Liver (tissue), 9 donors: Measurements from ENCODE around the gene ZC3H8. TPM values are rescaled to one million over a fixed set of nuclear protein-coding genes. Genes with fewer than 3 reads are reported as not detected.
A peak's percentile ranks its signal among the peaks of the same experiment; 100 is the strongest.

Experiments used
- DNase-seq: peaks from one replicate; pipeline ENCODE4 v3.0.0-alpha.2; 2017; ENCODE audit warnings: low spot score
- H3K27ac ChIP-seq, 2 donors: one replicate each; pipeline ENCODE4 v1.7.0; 2013; ENCODE audit warnings: inconsistent platforms in 2 of 2, low read length in 2 of 2, control low read depth in 1 of 2, low read depth in 1 of 2, mild to moderate bottlenecking in 1 of 2
- H3K27me3 ChIP-seq, 4 donors: one replicate each; pipeline versions ENCODE4 v1.6.1 to v1.7.0; 2013; ENCODE audit warnings: low read length in 3 of 4, inconsistent platforms in 1 of 4, mild to moderate bottlenecking in 1 of 4, moderate library complexity in 1 of 4; ENCODE audit not compliant: control insufficient read depth in 4 of 4, insufficient read depth in 4 of 4
- H3K36me3 ChIP-seq, 4 donors: one replicate each; pipeline versions ENCODE4 v1.6.1 to v1.7.0; 2013; ENCODE audit warnings: low read length in 3 of 4, mild to moderate bottlenecking in 3 of 4, low read depth in 1 of 4, moderate library complexity in 1 of 4; ENCODE audit not compliant: control insufficient read depth in 4 of 4, insufficient read depth in 3 of 4
- H3K4me1 ChIP-seq, 4 donors: one replicate each; pipeline versions ENCODE4 v1.6.1 to v1.7.0; 2013; ENCODE audit warnings: low read length in 3 of 4, mild to moderate bottlenecking in 3 of 4, moderate library complexity in 1 of 4; ENCODE audit not compliant: control insufficient read depth in 4 of 4, insufficient read depth in 4 of 4
- H3K4me3 ChIP-seq, 3 donors: one replicate each; pipeline versions ENCODE4 v1.6.1 to v1.7.0; 2013; ENCODE audit warnings: low read length in 3 of 3, control low read depth in 1 of 3, low read depth in 1 of 3, mild to moderate bottlenecking in 1 of 3
- H3K9ac ChIP-seq, 2 donors: one replicate each; pipeline ENCODE4 v1.7.0; 2013; ENCODE audit warnings: low read length in 2 of 2, mild to moderate bottlenecking in 2 of 2, moderate library complexity in 2 of 2, control low read depth in 1 of 2, low read depth in 1 of 2
- H3K9me3 ChIP-seq, 4 donors: one replicate each; pipeline versions ENCODE4 v1.6.1 to v1.7.0; 2013; ENCODE audit warnings: low read length in 3 of 4; ENCODE audit not compliant: control insufficient read depth in 4 of 4
- EGR1 ChIP-seq, 2 donors: IDR thresholded peaks; 2 replicates each; pipeline ENCODE4 v1.6.1; 2016 to 2018; ENCODE audit warnings: antibody characterized with exemption in 2 of 2, low read depth in 2 of 2
- FOXA1 ChIP-seq: IDR thresholded peaks from 2 replicates; pipeline ENCODE4 v1.6.1; 2016; ENCODE audit warnings: antibody characterized with exemption
- HNF4A ChIP-seq, 2 donors: conservative IDR thresholded peaks; 2 replicates each; pipeline ENCODE4 v1.6.1; 2016; ENCODE audit warnings: antibody characterized with exemption in 2 of 2, mild to moderate bottlenecking in 2 of 2
- JUND ChIP-seq, 2 donors: IDR thresholded peaks; 2 replicates each; pipeline ENCODE4 v1.6.1; 2016; ENCODE audit warnings: antibody characterized with exemption in 2 of 2
- NR2F2 ChIP-seq: IDR thresholded peaks from 2 replicates; pipeline ENCODE4 v1.6.1; 2016; ENCODE audit warnings: antibody characterized with exemption
- RAD21 ChIP-seq, 2 donors: IDR thresholded peaks; 2 replicates each; pipeline ENCODE4 v1.6.1; 2016; ENCODE audit warnings: antibody characterized with exemption in 2 of 2, mild to moderate bottlenecking in 2 of 2
- RXRA ChIP-seq, 2 donors: IDR thresholded peaks; 2 replicates each; pipeline ENCODE4 v1.6.1; 2017 to 2018; ENCODE audit warnings: antibody characterized with exemption in 2 of 2, mild to moderate bottlenecking in 1 of 2
- TAF1 ChIP-seq: conservative IDR thresholded peaks from 2 replicates; pipeline ENCODE4 v1.6.1; 2016; ENCODE audit warnings: antibody characterized with exemption, mild to moderate bottlenecking
- YY1 ChIP-seq: IDR thresholded peaks from 2 replicates; pipeline ENCODE4 v1.6.1; 2016; ENCODE audit warnings: antibody characterized with exemption, mild to moderate bottlenecking
- WGBS: extraction: QIAGEN DNeasy Blood & Tissue Kit; methylation state at CpG from one replicate; pipeline ENCODE4 v1.1.7; 2013; 5-methylcytosine and 5-hydroxymethylcytosine counted together
- polyA plus RNA-seq, 2 donors: library from polyadenylated mRNA; stranded (reverse) in 1 of 2; unstranded in 1 of 2; fragments of 200-250 nt in 1 of 2; fragments of >200 nt in 1 of 2; fragmentation: Nextera tagmentation in 1 of 2; extraction: Ambion mirVana in 1 of 2; gene quantifications; one replicate each; pipeline versions ENCODE4 v1.2.1 to v1.2.3, GENCODE V29; 2013 to 2015
- total RNA-seq, 2 donors: library from RNA; depleted of rRNA; stranded (reverse); fragments of >200 nt; gene quantifications; one replicate each; pipeline ENCODE4 v1.2.3, GENCODE V29; 2014
- TF ChIP-seq, protein P1 (sequence below): fragments of 150-350 bp; IDR thresholded peaks from 2 replicates; pipeline ENCODE4 v1.5.1; 2017; ENCODE audit warnings: improper control_type of control experiment, low read depth, low read length; ENCODE audit not compliant: missing input control
- TF ChIP-seq, protein P2 (sequence below): IDR thresholded peaks from 2 replicates; pipeline ENCODE4 v1.6.1; 2016; ENCODE audit warnings: antibody characterized with exemption
- TF ChIP-seq, protein P3 (sequence below): IDR thresholded peaks from 2 replicates; pipeline ENCODE4 v1.6.1; 2016; ENCODE audit warnings: antibody characterized with exemption
- TF ChIP-seq, protein P4 (sequence below): IDR thresholded peaks from 2 replicates; pipeline ENCODE4 v1.6.1; 2016; ENCODE audit warnings: antibody characterized with exemption
- TF ChIP-seq, protein P5 (sequence below): IDR thresholded peaks from 2 replicates; pipeline ENCODE4 v1.6.1; 2016; ENCODE audit warnings: antibody characterized with exemption, mild to moderate bottlenecking
- donor health status: healthy.
- donor health status: healthy.
- donor health status: healthy.
- donor health status: healthy.
- donor health status: healthy.

ZC3H8 gene
- total and polyA plus RNA-seq, 4 donors = 2.4 to 8.9 (median 6.5) TPM

DNA sequence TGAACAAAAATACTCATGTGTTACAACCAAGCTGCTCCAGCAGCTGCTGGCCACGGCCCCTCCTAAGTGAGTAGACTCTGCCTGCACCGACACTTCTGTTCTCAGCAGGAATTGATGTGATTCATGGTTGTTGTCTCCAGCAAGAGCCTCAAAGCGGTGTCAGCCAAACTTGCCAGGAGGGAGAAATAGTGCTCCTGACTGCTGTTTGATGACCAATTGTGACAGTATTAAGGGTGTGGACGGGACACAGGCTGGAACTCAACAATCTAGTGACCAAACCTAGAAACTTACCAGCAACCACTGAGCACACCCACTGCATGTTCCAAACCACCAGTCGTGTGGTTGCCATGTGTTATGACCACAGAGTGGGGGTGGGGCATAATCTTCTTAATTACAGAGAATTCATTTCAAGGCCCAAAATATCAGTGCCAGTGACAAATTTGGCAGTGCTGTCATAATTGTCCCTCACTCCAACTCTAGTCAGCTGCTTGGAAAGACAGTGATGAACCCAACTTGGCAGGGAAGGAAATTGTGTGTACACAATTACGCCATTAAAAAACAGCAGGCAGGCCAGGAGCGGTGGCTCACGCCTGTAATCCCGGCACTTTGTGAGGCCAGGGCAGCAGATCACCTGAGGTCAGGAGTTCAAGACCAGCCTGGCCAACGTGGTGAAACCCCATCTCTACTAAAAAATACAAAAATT lies 86.3 kb downstream of the ZC3H8 start:
- DNase-seq = no peak
- Histone ChIP-seq H3K4me1 (peaks cover 0 to 4% (median 2%) of the 10 kb centered on the region in 4 donors), H3K27ac (no peak overlapping the region), H3K27me3 (no peaks in the 10 kb centered on the region), H3K36me3 (no peaks in the 10 kb centered on the region), H3K9ac (no peak overlapping the region), H3K9me3 (no peaks in the 10 kb centered on the region), H3K4me3 (no peak overlapping the region)
- 65% methylated on average over 10 of the region's 10 CpGs for WGBS
- TF ChIP-seq HNF4A (conservative IDR thresholded peaks at IDR 0.05) = peak in 1 of 2 donors; percentile 20
- no peak for TF ChIP-seq EGR1 (IDR thresholded peaks at IDR 0.05; ENCODE audit: low read depth in 2 of 2)
- TF ChIP-seq RXRA (IDR thresholded peaks at IDR 0.05) = peak; percentile 27 to 67
- TF ChIP-seq, protein P1, sequence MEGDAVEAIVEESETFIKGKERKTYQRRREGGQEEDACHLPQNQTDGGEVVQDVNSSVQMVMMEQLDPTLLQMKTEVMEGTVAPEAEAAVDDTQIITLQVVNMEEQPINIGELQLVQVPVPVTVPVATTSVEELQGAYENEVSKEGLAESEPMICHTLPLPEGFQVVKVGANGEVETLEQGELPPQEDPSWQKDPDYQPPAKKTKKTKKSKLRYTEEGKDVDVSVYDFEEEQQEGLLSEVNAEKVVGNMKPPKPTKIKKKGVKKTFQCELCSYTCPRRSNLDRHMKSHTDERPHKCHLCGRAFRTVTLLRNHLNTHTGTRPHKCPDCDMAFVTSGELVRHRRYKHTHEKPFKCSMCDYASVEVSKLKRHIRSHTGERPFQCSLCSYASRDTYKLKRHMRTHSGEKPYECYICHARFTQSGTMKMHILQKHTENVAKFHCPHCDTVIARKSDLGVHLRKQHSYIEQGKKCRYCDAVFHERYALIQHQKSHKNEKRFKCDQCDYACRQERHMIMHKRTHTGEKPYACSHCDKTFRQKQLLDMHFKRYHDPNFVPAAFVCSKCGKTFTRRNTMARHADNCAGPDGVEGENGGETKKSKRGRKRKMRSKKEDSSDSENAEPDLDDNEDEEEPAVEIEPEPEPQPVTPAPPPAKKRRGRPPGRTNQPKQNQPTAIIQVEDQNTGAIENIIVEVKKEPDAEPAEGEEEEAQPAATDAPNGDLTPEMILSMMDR = no peak

DNA sequence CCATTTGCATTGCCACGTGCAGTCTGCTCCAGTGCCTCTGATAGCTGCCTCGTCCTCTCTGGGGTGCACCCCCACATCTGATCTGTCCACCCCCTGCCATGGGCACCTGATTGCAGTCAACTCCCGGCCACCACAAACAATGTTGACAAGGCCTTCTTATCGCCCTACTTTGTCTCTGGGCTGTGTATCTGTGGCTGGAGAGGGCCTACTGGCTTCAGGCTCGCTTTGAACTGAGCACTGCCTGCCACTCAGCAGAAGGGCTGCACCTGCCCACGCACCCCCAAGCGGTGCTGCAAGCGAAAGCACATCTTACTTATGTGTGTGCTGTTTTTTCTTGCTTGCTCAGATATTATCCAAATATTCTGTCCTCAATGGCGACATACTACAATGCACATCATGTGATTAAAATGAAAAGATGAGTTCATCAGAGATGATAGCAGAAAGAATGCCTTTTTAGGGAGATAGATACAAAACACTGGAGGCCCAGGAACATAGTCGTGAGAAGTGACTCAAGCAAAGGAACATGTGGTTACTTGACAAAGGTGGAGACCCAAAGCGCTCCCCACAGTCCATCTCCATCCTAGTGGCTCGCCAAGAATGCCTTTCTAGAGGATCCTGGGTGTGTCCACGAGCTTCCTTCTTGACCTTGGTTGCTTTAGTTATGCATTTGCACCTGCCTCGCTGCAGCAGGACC lies 87.9 kb downstream of the ZC3H8 start:
- DNase-seq = no peak
- H3K27me3 ChIP-seq = no peaks in the 10 kb centered on the region
- no peak overlapping the region for H3K9ac ChIP-seq
- no peaks in the 10 kb centered on the region for H3K36me3 ChIP-seq
- H3K4me3 ChIP-seq = no peak overlapping the region
- TF ChIP-seq, protein P2, sequence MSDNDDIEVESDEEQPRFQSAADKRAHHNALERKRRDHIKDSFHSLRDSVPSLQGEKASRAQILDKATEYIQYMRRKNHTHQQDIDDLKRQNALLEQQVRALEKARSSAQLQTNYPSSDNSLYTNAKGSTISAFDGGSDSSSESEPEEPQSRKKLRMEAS = no peak
- TF ChIP-seq NR2F2 = no peak
- no peak for TF ChIP-seq TAF1
- TF ChIP-seq JUND (IDR thresholded peaks at IDR 0.05) = no peak
- TF ChIP-seq, protein P1 = no peak
- no peak for TF ChIP-seq EGR1 (IDR thresholded peaks at IDR 0.05; ENCODE audit: low read depth in 2 of 2)
- no peak for TF ChIP-seq FOXA1
- no peak for TF ChIP-seq HNF4A (conservative IDR thresholded peaks at IDR 0.05)
- TF ChIP-seq, protein P3, sequence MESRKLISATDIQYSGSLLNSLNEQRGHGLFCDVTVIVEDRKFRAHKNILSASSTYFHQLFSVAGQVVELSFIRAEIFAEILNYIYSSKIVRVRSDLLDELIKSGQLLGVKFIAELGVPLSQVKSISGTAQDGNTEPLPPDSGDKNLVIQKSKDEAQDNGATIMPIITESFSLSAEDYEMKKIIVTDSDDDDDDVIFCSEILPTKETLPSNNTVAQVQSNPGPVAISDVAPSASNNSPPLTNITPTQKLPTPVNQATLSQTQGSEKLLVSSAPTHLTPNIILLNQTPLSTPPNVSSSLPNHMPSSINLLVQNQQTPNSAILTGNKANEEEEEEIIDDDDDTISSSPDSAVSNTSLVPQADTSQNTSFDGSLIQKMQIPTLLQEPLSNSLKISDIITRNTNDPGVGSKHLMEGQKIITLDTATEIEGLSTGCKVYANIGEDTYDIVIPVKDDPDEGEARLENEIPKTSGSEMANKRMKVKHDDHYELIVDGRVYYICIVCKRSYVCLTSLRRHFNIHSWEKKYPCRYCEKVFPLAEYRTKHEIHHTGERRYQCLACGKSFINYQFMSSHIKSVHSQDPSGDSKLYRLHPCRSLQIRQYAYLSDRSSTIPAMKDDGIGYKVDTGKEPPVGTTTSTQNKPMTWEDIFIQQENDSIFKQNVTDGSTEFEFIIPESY = no peak
- TF ChIP-seq RXRA (IDR thresholded peaks at IDR 0.05) = no peak
- TF ChIP-seq, protein P4, sequence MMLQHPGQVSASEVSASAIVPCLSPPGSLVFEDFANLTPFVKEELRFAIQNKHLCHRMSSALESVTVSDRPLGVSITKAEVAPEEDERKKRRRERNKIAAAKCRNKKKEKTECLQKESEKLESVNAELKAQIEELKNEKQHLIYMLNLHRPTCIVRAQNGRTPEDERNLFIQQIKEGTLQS = no peak
- no peak for TF ChIP-seq YY1
- TF ChIP-seq, protein P5, sequence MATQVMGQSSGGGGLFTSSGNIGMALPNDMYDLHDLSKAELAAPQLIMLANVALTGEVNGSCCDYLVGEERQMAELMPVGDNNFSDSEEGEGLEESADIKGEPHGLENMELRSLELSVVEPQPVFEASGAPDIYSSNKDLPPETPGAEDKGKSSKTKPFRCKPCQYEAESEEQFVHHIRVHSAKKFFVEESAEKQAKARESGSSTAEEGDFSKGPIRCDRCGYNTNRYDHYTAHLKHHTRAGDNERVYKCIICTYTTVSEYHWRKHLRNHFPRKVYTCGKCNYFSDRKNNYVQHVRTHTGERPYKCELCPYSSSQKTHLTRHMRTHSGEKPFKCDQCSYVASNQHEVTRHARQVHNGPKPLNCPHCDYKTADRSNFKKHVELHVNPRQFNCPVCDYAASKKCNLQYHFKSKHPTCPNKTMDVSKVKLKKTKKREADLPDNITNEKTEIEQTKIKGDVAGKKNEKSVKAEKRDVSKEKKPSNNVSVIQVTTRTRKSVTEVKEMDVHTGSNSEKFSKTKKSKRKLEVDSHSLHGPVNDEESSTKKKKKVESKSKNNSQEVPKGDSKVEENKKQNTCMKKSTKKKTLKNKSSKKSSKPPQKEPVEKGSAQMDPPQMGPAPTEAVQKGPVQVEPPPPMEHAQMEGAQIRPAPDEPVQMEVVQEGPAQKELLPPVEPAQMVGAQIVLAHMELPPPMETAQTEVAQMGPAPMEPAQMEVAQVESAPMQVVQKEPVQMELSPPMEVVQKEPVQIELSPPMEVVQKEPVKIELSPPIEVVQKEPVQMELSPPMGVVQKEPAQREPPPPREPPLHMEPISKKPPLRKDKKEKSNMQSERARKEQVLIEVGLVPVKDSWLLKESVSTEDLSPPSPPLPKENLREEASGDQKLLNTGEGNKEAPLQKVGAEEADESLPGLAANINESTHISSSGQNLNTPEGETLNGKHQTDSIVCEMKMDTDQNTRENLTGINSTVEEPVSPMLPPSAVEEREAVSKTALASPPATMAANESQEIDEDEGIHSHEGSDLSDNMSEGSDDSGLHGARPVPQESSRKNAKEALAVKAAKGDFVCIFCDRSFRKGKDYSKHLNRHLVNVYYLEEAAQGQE = no peak
- no peak for TF ChIP-seq RAD21 (IDR thresholded peaks at IDR 0.05)
- no peak overlapping the region for H3K27ac ChIP-seq
- H3K4me1 ChIP-seq = peaks cover 0 to 4% (median 2%) of the 10 kb centered on the region in 4 donors
- H3K9me3 ChIP-seq = no peaks in the 10 kb centered on the region
- 94% methylated on average over 14 of the region's 14 CpGs for WGBS
